ENCODE results near the gene NOL4L. TPM values are rescaled to one million over a fixed set of nuclear protein-coding genes. Genes with fewer than 3 reads are reported as not detected.
A peak's percentile ranks its signal among the peaks of the same experiment; 100 is the strongest.

The NOL4L gene
- total and polyA plus RNA-seq, 2 experiments from 2014 or later: 35.6 to 42.9 TPM

- Histone ChIP-seq H3K79me2 (no peaks in the 10 kb centered on the region), H3K9me2 (replicated peaks; ENCODE audit: insufficient read depth) (no peaks in the 10 kb centered on the region), H3K36me3 (replicated peaks; ENCODE audit: insufficient read depth, low read depth) (no peaks in the 10 kb centered on the region), H3K4me2 (no peak overlapping the region), H2AFZ (no peak overlapping the region), H4K20me1 (ENCODE audit: insufficient read depth, poor library complexity, severe bottlenecking) (no peaks in the 10 kb centered on the region), H3K27me3 (no peaks in the 10 kb centered on the region), H3K4me1 (ENCODE audit: insufficient read depth) (peaks cover 30% of the 10 kb centered on the region), H3K4me3 (no peak overlapping the region), H3K9me3 (ENCODE audit: low read depth) (no peaks in the 10 kb centered on the region), H3K27ac (peak overlapping the region; percentile 0)
- DNase-seq (ENCODE audit: low spot score): no peak
- TF ChIP-seq EZH2phosphoT487 (IDR thresholded peaks at IDR 0.05; ENCODE audit: low read depth, severe bottlenecking, unreplicated experiment) (no peak), CTCF (IDR thresholded peaks at IDR 0.05; ENCODE audit: poor library complexity) (no peak), EZH2 (IDR thresholded peaks at IDR 0.05; ENCODE audit: borderline replicate concordance) (no peak)
- WGBS (ENCODE audit: low lambda C conversion rate, missing lambda C conversion rate): 79% methylated on average over 8 of the region's 8 CpGs
Observed at GRCh38 chr20:32522776-32523612, 62.1 kb downstream of the NOL4L start.

DNA sequence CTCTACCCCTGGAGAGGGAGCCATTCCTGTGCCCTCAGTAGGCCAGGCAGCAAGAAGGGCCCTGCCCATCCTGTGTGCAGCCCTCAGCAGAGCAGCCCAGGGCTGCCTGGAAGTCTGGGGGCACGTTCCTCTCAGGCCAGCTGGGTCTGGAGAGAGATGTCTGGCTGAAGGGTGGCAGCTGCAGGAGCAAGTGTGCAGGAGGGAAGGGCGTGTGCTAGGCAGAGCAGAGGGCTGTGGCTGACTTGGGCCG is 62.7 kb downstream of the NOL4L start:
- Histone ChIP-seq H3K27ac (no peak overlapping the region), H3K4me3 (no peak overlapping the region), H3K36me3 (replicated peaks; ENCODE audit: insufficient read depth, low read depth) (no peaks in the 10 kb centered on the region), H3K27me3 (no peaks in the 10 kb centered on the region), H3K4me2 (no peak overlapping the region), H2AFZ (no peak overlapping the region), H3K9me3 (ENCODE audit: low read depth) (no peaks in the 10 kb centered on the region), H4K20me1 (ENCODE audit: insufficient read depth, poor library complexity, severe bottlenecking) (no peaks in the 10 kb centered on the region), H3K9me2 (replicated peaks; ENCODE audit: insufficient read depth) (no peaks in the 10 kb centered on the region), H3K4me1 (ENCODE audit: insufficient read depth) (peaks cover 25% of the 10 kb centered on the region), H3K79me2 (no peaks in the 10 kb centered on the region)
- 81% methylated on average over 3 of the region's 3 CpGs for WGBS (ENCODE audit: low lambda C conversion rate, missing lambda C conversion rate)
- DNase-seq (ENCODE audit: low spot score): no peak
- TF ChIP-seq EZH2 (IDR thresholded peaks at IDR 0.05; ENCODE audit: borderline replicate concordance): no peak
- no peak for TF ChIP-seq CTCF (IDR thresholded peaks at IDR 0.05; ENCODE audit: poor library complexity)
- TF ChIP-seq EZH2phosphoT487 (IDR thresholded peaks at IDR 0.05; ENCODE audit: low read depth, severe bottlenecking, unreplicated experiment): no peak

DNA sequence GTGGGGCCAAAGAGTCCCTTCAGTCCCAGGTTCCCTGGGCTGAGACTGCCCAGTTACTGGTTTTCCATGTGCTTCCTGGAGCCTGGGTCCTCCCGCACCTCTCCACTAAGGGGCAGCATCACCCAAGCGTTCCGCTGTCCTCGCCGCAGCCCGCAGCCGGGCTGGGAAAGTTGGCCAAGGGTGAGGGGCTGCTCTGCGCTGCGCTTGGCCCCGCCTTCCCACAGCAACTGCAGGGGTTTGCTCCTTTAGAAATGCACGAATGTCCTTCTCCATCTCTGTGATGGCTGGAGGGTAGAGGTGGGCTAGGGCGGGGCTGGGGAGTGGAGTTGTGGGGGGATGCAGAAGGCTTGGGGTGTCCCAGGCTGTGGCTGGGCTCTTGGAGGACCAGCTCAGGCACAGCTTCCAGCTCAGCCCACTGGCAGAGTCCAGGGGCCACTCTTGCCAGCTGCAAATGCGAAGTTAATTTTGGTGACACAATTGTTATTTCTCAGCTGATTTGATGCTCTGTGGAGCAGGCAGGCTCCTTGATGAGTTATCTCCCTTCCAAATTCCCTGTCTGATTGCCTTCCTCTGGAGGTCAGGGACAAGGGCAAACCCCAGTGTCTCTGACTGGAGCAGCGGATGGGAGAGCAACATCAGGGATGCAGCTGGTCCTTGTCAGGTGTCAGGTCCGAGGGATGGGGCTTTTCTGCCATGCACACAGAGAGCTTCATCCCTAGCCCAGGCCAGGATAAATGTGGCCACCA is 63.2 kb downstream of the NOL4L start:
- Histone ChIP-seq H3K4me2 (peak overlapping the region; percentile 52), H3K79me2 (no peaks in the 10 kb centered on the region), H2AFZ (no peak overlapping the region), H3K27me3 (no peaks in the 10 kb centered on the region), H3K4me3 (no peak overlapping the region), H3K9me3 (ENCODE audit: low read depth) (no peaks in the 10 kb centered on the region), H3K9me2 (replicated peaks; ENCODE audit: insufficient read depth) (no peaks in the 10 kb centered on the region), H4K20me1 (ENCODE audit: insufficient read depth, poor library complexity, severe bottlenecking) (no peaks in the 10 kb centered on the region), H3K36me3 (replicated peaks; ENCODE audit: insufficient read depth, low read depth) (no peaks in the 10 kb centered on the region), H3K4me1 (ENCODE audit: insufficient read depth) (peaks cover 22% of the 10 kb centered on the region), H3K27ac (no peak overlapping the region)
- no peak for TF ChIP-seq EZH2phosphoT487 (IDR thresholded peaks at IDR 0.05; ENCODE audit: low read depth, severe bottlenecking, unreplicated experiment)
- peak; percentile 99 for TF ChIP-seq CTCF (IDR thresholded peaks at IDR 0.05; ENCODE audit: poor library complexity)
- WGBS (ENCODE audit: low lambda C conversion rate, missing lambda C conversion rate): 19% methylated on average over 15 of the region's 15 CpGs
- DNase-seq (ENCODE audit: low spot score): peak; percentile 92
